HepG2 (cell line): Measurements from ENCODE around the gene SLC2A4. TPM values are rescaled to one million over a fixed set of nuclear protein-coding genes. Genes with fewer than 3 reads are reported as not detected.

Experiments
- FOXC1 ChIP-seq: sonication (generic); formaldehyde crosslinking; IDR thresholded peaks from 2 replicates; pipeline ENCODE4 v1.8.0; 2022; ENCODE audit warnings: mild to moderate bottlenecking, missing genetic modification reagents, borderline replicate concordance
- PRPF4 ChIP-seq: fragments of 200-400 bp; formaldehyde crosslinking; IDR thresholded peaks from 2 replicates; pipeline ENCODE4 v1.6.1; 2016; ENCODE audit warnings: low read length, low read depth; ENCODE audit not compliant: poor library complexity, severe bottlenecking
- PTBP1 ChIP-seq: fragments of 200-400 bp; formaldehyde crosslinking; IDR thresholded peaks from 2 replicates; pipeline ENCODE4 v1.6.1; 2018; ENCODE audit warnings: low read length, low read depth; ENCODE audit not compliant: poor library complexity, severe bottlenecking
- SALL1 ChIP-seq: sonication (generic); formaldehyde crosslinking; IDR thresholded peaks from 2 replicates; pipeline ENCODE4 v1.8.0; 2022; ENCODE audit warnings: mild to moderate bottlenecking, missing genetic modification reagents
- SRSF1 ChIP-seq: fragments of 200-400 bp; formaldehyde crosslinking; optimal IDR thresholded peaks from 2 replicates; pipeline ENCODE3; 2017; ENCODE audit warnings: mild to moderate bottlenecking, low read depth, low read length, moderate library complexity
- ZBTB8A ChIP-seq: sonication (generic); formaldehyde crosslinking; IDR thresholded peaks from 2 replicates; pipeline ENCODE4 v1.4.0; 2020; ENCODE audit warnings: mild to moderate bottlenecking, low read depth, missing genetic modification reagents, borderline replicate concordance
- ZMAT3 ChIP-seq: sonication (generic); formaldehyde crosslinking; conservative IDR thresholded peaks from 2 replicates; pipeline ENCODE4 v1.7.0; 2021; ENCODE audit warnings: missing genetic modification reagents
- ZNF501 ChIP-seq: sonication (generic); formaldehyde crosslinking; IDR thresholded peaks from 2 replicates; pipeline ENCODE4 v1.5.1; 2020; ENCODE audit warnings: mild to moderate bottlenecking, moderate library complexity, missing genetic modification reagents
- ZNF543 ChIP-seq: sonication (generic); formaldehyde crosslinking; IDR thresholded peaks from 2 replicates; pipeline ENCODE4 v1.4.0; 2020; ENCODE audit warnings: mild to moderate bottlenecking, missing genetic modification reagents
- ZNF747 ChIP-seq: sonication (generic); formaldehyde crosslinking; IDR thresholded peaks from 2 replicates; pipeline ENCODE4 v1.8.1; 2023; ENCODE audit warnings: missing genetic modification reagents, mild to moderate bottlenecking, borderline replicate concordance
- ZNF768 ChIP-seq: sonication (generic); formaldehyde crosslinking; IDR thresholded peaks from 2 replicates; pipeline ENCODE4 v1.4.0; 2020; ENCODE audit warnings: missing genetic modification reagents
- polyA plus RNA-seq, 8 experiments: library from polyadenylated mRNA; depleted of rRNA in 3 of 8; stranded (reverse) in 7 of 8; unstranded in 1 of 8; fragments of >200 nt; fragmentation: Illumina TruSeq in 4 of 8; extraction: Trizol in 4 of 8; gene quantifications; 2 replicates each; pipeline versions ENCODE4 v1.2.1 to v1.2.3, GENCODE V29; 2011 to 2016; ENCODE audit warnings: low read depth in 4 of 8, missing spikeins in 1 of 8, mixed read lengths in 1 of 8; ENCODE audit not compliant: insufficient read depth in 1 of 8
- total RNA-seq, 5 experiments: library from RNA; depleted of rRNA; stranded (reverse); fragments of >200 nt; fragmentation: Illumina TruSeq; extraction: Trizol; gene quantifications; 2 replicates each; pipeline ENCODE4 v1.2.3, GENCODE V29; 2016; ENCODE audit warnings: low read depth in 1 of 5
- TF ChIP-seq, protein P1 (sequence below): sonication (generic); formaldehyde crosslinking; IDR thresholded peaks from 2 replicates; pipeline ENCODE4 v1.4.0; 2020; ENCODE audit warnings: mild to moderate bottlenecking, missing genetic modification reagents
- TF ChIP-seq, protein P2 (sequence below): IDR thresholded peaks from 2 replicates; pipeline ENCODE4 v1.6.1; 2016; ENCODE audit warnings: low read depth, missing genetic modification reagents, missing compliant biosample characterization
- TF ChIP-seq, protein P3 (sequence below): sonication (generic); formaldehyde crosslinking; IDR thresholded peaks from 2 replicates; pipeline ENCODE4 v1.4.0; 2020; ENCODE audit warnings: mild to moderate bottlenecking, missing genetic modification reagents

Gene SLC2A4
- total and polyA plus RNA-seq, 2 of the 13 experiments (the other 11 are each of a cell fraction or from before 2014, with no cell fraction given) = 4.9 to 5.8 TPM

DNA sequence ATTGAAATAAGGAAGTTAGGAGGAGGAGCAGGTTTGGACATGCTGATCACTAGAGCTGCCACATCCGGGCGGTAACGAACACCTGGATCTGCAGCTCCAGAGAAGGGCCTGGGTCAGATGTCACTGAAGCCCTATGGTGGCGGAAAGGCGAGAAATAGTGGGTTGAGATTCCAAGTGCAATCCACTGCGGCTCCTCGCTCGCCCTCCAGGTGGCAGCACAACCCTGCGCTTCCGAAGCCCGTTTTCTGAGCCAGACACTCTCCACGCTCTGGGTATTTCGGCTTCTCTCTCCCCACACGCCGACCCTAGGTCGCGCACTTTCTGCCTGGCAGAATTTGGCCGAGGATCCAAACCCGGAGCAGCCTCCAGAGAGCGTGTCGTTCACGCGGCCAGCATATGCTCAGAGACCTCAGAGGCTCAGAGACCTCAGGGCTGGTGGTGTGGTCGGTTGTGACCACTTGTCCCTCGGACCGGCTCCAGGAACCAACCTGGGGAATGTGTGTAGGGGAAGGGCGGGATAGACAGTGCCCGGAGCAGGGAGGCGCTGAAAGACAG, 922 bp upstream of the SLC2A4 start (continued):
- TF ChIP-seq, protein P1, sequence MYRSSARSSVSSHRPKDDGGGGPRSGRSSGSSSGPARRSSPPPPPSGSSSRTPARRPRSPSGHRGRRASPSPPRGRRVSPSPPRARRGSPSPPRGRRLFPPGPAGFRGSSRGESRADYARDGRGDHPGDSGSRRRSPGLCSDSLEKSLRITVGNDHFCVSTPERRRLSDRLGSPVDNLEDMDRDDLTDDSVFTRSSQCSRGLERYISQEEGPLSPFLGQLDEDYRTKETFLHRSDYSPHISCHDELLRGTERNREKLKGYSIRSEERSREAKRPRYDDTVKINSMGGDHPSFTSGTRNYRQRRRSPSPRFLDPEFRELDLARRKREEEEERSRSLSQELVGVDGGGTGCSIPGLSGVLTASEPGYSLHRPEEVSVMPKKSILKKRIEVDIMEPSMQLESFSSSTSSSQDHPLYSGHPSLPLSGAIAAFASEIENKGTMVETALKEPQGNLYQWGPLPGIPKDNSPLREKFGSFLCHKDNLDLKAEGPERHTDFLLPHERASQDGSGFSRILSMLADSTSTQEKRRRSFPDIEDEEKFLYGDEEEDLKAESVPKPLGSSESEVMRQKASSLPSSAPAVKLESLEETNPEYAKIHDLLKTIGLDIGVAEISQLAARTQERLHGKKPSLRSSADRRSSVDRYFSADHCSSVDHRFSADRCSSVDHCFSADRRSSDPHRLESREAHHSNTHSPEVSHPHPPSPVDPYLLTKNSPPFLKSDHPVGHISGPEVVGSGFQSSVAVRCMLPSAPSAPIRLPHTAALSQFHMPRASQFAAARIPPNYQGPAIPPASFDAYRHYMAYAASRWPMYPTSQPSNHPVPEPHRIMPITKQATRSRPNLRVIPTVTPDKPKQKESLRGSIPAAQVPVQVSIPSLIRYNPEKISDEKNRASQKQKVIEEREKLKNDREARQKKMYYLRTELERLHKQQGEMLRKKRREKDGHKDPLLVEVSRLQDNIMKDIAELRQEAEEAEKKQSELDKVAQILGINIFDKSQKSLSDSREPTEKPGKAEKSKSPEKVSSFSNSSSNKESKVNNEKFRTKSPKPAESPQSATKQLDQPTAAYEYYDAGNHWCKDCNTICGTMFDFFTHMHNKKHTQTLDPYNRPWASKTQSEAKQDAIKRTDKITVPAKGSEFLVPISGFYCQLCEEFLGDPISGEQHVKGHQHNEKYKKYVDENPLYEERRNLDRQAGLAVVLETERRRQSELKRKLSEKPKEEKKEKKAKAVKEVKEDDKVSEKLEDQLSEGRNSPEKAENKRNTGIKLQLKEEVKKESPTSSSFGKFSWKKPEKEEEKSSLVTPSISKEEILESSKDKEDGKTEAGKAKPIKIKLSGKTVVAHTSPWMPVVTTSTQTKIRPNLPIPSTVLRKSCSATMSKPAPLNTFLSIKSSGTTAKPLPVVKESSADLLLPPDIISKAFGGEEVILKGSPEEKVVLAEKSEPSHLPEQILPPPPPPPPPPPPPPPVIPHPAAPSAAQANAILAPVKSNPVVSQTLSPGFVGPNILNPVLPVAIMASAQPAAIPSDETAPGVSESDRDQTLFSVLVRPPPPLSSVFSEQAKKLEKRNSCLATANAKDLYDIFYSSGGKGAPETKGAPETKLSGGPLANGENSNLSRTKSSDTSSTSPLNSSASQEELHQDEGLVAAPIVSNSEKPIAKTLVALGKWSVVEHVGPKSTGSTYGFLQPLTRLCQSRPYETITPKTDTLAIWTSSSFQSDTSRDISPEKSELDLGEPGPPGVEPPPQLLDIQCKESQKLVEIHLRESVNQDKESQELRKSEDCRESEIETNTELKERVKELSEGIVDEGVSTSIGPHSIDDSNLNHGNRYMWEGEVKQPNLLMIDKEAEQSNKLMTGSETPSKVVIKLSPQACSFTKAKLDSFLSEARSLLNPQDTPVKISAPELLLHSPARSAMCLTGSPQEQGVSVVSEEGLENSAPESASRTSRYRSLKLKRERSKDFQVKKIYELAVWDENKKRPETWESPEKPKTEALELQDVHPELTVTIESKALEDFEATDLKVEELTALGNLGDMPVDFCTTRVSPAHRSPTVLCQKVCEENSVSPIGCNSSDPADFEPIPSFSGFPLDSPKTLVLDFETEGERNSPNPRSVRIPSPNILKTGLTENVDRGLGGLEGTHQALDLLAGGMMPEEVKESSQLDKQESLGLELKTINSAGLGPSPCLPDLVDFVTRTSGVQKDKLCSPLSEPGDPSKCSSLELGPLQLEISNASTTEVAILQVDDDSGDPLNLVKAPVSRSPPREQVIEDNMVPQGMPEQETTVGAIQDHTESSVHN (CRISPR knock-in tag) = peak; percentile 11; the same call in 1 of the 2 replicates
- TF ChIP-seq, protein P2, sequence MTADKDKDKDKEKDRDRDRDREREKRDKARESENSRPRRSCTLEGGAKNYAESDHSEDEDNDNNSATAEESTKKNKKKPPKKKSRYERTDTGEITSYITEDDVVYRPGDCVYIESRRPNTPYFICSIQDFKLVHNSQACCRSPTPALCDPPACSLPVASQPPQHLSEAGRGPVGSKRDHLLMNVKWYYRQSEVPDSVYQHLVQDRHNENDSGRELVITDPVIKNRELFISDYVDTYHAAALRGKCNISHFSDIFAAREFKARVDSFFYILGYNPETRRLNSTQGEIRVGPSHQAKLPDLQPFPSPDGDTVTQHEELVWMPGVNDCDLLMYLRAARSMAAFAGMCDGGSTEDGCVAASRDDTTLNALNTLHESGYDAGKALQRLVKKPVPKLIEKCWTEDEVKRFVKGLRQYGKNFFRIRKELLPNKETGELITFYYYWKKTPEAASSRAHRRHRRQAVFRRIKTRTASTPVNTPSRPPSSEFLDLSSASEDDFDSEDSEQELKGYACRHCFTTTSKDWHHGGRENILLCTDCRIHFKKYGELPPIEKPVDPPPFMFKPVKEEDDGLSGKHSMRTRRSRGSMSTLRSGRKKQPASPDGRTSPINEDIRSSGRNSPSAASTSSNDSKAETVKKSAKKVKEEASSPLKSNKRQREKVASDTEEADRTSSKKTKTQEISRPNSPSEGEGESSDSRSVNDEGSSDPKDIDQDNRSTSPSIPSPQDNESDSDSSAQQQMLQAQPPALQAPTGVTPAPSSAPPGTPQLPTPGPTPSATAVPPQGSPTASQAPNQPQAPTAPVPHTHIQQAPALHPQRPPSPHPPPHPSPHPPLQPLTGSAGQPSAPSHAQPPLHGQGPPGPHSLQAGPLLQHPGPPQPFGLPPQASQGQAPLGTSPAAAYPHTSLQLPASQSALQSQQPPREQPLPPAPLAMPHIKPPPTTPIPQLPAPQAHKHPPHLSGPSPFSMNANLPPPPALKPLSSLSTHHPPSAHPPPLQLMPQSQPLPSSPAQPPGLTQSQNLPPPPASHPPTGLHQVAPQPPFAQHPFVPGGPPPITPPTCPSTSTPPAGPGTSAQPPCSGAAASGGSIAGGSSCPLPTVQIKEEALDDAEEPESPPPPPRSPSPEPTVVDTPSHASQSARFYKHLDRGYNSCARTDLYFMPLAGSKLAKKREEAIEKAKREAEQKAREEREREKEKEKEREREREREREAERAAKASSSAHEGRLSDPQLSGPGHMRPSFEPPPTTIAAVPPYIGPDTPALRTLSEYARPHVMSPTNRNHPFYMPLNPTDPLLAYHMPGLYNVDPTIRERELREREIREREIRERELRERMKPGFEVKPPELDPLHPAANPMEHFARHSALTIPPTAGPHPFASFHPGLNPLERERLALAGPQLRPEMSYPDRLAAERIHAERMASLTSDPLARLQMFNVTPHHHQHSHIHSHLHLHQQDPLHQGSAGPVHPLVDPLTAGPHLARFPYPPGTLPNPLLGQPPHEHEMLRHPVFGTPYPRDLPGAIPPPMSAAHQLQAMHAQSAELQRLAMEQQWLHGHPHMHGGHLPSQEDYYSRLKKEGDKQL (CRISPR knock-in tag) = no peak
- TF ChIP-seq ZNF768 (CRISPR knock-in tag) = peak; percentile 63; the same call in 1 of the 2 replicates
- TF ChIP-seq SRSF1 = peak; percentile 9
- TF ChIP-seq ZNF747 = no peak
- TF ChIP-seq ZMAT3 = peak; percentile 42; the same call in 1 of the 2 replicates
- 0 out of 2 replicates have a peak, but pooled peaks have one; percentile 61 for TF ChIP-seq ZNF543 (CRISPR knock-in tag)
- peak; percentile 78; the same call in 1 of the 2 replicates for TF ChIP-seq FOXC1 (CRISPR knock-in tag)
- TF ChIP-seq PTBP1 = no peak
- no peak for TF ChIP-seq PRPF4
- peak; percentile 75 for TF ChIP-seq SALL1 (CRISPR knock-in tag)
- peak; percentile 82 for TF ChIP-seq ZNF501 (CRISPR knock-in tag)
- no peak for TF ChIP-seq ZBTB8A
- TF ChIP-seq, protein P3, sequence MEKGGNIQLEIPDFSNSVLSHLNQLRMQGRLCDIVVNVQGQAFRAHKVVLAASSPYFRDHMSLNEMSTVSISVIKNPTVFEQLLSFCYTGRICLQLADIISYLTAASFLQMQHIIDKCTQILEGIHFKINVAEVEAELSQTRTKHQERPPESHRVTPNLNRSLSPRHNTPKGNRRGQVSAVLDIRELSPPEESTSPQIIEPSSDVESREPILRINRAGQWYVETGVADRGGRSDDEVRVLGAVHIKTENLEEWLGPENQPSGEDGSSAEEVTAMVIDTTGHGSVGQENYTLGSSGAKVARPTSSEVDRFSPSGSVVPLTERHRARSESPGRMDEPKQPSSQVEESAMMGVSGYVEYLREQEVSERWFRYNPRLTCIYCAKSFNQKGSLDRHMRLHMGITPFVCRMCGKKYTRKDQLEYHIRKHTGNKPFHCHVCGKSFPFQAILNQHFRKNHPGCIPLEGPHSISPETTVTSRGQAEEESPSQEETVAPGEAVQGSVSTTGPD (CRISPR knock-in tag) = no peak
